ENCODE data around the gene CLCA2.

The CLCA2 gene

DNA sequence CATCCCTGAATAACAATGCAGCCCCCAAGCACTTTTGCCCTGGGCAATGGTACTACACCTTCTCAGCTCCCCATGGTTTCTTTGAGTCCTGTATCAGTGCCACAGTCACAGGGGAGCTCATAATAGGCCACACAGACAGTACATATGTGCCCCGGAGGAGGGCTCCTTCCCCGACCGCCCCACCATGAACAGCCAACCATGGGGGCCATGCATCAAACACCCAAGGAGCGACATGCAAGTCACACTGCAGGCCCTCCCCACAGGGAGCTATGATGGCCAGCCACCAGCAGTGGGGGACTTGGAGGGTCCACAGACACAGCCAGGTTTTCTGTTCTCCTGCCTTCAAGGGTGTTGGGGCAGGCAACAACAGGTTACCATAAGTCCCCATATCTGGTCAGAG is 13.1 kb upstream of the CLCA2 start:
- no peaks in the 10 kb centered on the region for H3K36me3 Mint-ChIP-seq
- H3K4me3 Mint-ChIP-seq = no peak overlapping the region
- DNase-seq (ENCODE audit: low spot score in 2 of 2) = no peak
- H3K27me3 Mint-ChIP-seq = no peaks in the 10 kb centered on the region
- no peak for ATAC-seq (ENCODE audit: low read depth)
- no peak overlapping the region for H3K27ac Mint-ChIP-seq
- no peaks in the 10 kb centered on the region for H3K4me1 Mint-ChIP-seq
- H3K9me3 Mint-ChIP-seq = no peaks in the 10 kb centered on the region

DNA sequence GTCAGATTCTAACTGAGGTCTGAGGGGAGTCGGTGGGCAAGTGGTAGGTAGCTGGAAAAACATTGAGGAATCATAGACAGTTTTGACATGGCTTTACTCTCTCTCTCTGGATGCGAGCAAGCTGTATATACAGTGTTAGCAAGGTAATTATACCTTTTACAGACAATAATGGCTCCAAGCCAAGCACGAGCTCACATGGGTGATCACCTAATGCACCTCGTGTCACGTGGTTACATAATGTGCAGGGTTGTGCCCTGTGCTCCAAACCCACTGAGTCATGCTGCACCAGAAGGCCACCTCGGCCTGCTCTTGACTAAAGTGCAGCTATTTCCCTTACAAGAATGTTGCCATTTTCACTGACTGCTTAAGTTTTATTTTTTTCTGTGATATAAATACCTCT is 7.6 kb upstream of the CLCA2 start:
- no peaks in the 10 kb centered on the region for H3K9me3 Mint-ChIP-seq
- H3K4me1 Mint-ChIP-seq = peaks cover 4% of the 10 kb centered on the region
- ATAC-seq (ENCODE audit: low read depth) = no peak
- H3K36me3 Mint-ChIP-seq = no peaks in the 10 kb centered on the region
- no peak overlapping the region for H3K4me3 Mint-ChIP-seq
- no peaks in the 10 kb centered on the region for H3K27me3 Mint-ChIP-seq
- H3K27ac Mint-ChIP-seq = no peak overlapping the region
- DNase-seq (ENCODE audit: low spot score in 2 of 2) = no peak

DNA sequence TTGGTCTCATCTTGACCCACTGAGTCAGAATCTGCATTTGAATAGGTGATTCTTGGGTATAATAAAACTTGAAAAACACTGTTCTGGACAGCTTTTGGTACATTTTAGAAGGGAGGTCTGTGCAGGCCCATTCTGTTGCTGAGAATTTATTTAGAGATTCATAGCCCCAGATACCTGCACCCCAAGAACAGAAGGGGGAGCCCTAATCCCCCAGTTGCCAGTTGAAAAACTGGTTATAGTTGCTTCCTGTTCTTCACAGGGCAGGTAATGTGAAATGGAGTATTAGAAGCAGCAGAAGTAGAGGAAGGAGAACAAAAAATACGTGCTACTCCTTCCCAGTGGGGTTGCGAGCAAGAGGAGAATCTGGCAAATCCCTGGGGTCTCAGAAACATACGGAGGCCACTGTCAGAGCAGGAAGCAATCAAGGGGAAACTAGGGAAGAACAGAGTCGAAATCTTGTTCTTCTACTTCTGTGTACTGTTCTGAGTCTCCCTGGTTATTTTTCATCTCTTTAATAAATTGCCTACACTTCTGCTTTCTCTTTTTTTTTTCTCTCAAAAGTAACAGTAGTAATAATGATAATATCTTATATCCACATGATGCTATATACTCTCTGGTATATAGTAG is 4.6 kb upstream of the CLCA2 start:
- Mint-ChIP-seq H3K4me1 (peaks cover 4% of the 10 kb centered on the region), H3K4me3 (peak overlapping the region; percentile 87), H3K27ac (peak overlapping the region; percentile 87), H3K36me3 (no peaks in the 10 kb centered on the region), H3K9me3 (no peaks in the 10 kb centered on the region), H3K27me3 (no peaks in the 10 kb centered on the region)
- ATAC-seq (ENCODE audit: low read depth) = peak; percentile 98
- DNase-seq (ENCODE audit: low spot score in 2 of 2) = peak; percentile 17 to 54

DNA sequence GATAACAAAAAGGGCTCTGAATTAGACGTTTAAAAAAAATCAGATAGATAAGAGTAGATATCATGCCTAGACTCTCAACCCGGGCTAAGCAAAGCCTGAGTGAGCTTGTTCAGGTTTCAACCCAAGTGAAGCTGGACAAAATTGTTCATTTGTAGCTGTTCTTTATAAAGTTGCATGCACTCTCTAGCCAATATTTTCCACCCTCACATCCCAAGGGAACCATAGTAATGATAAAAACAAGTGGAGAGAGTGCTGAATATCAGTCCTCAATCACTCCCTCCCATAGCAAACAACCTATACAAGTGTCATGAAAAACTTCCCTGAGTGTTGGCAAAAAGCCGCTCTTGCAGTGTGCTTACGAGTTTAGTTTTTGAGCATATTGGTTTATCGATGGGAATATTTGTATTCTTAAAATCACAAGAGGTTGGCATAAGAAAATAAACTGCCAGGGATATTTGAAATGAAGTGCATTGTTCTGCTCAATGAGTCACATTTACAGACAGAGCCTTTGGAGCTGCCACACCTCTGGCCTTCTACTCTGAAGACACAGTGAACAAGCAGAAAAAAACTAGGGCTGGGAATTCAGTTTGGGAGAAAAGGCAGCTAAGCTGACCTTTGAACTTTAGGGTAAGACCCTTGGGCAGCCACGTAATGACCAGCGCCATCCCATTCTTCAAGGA is 2.2 kb upstream of the CLCA2 start:
- H3K4me1 Mint-ChIP-seq = peaks cover 4% of the 10 kb centered on the region
- ATAC-seq (ENCODE audit: low read depth) = no peak
- peaks cover 4% of the 10 kb centered on the region for H3K27me3 Mint-ChIP-seq
- no peak overlapping the region for H3K27ac Mint-ChIP-seq
- no peaks in the 10 kb centered on the region for H3K9me3 Mint-ChIP-seq
- no peak for DNase-seq (ENCODE audit: low spot score in 2 of 2)
- no peak overlapping the region for H3K4me3 Mint-ChIP-seq
- H3K36me3 Mint-ChIP-seq = no peaks in the 10 kb centered on the region

DNA sequence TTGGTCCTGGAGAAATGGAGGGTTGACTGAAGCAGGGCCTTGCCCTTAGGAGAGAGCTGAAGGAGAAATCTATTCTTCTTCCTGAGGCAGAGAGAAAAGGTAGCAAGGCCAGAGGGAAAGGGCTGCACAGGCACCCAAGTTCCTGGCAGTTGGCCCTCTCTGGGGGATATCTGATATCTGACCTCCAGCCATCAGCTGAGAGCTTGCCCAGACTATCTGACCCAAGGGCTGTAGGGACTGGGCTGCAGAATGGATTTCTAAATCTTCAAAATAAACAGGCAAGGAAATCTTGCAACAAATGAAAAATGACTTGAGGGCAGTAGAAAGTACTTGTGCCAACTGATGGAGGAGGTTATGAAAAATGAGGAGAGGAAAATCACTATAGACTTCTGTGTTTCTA is 498 bp upstream of the CLCA2 start:
- no peak overlapping the region for H3K4me3 Mint-ChIP-seq
- no peaks in the 10 kb centered on the region for H3K36me3 Mint-ChIP-seq
- H3K9me3 Mint-ChIP-seq = no peaks in the 10 kb centered on the region
- H3K4me1 Mint-ChIP-seq = peaks cover 4% of the 10 kb centered on the region
- DNase-seq (ENCODE audit: low spot score in 2 of 2) = no peak
- ATAC-seq (ENCODE audit: low read depth) = no peak
- H3K27me3 Mint-ChIP-seq = peaks cover 4% of the 10 kb centered on the region
- no peak overlapping the region for H3K27ac Mint-ChIP-seq

DNA sequence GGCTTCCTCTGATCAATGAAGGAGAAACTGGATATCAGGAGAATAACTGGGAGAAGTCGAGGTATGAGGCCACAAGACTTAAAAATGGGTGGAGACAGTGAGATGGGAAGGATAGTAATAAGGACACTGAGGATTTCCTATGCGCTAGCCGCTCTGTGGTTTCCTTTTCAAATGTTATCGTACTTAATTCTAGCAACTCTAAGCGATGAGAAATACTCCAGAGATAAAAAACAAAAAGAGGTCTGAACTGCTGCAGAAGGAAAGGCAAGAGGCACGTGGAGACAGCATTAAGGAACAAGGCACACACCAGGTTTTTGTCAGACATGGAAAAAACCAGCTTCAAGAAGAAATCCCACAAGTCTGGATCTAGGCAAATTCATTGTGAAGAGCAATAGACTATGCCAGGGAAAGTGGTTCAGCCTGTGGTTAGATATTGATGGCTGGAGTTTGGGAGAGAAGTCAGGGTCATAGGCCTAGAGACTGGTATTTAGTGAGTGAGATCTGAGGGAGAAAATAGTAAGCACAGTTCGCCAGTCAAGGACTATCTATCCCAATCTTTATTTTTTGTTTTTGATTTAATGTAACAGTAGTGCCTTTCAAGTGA is 5.3 kb downstream of the CLCA2 start:
- Mint-ChIP-seq H3K4me3 (no peak overlapping the region), H3K9me3 (no peaks in the 10 kb centered on the region), H3K36me3 (no peaks in the 10 kb centered on the region), H3K27ac (no peak overlapping the region), H3K27me3 (peaks cover 5% of the 10 kb centered on the region), H3K4me1 (no peaks in the 10 kb centered on the region)
- DNase-seq (ENCODE audit: low spot score in 2 of 2) (no peak), ATAC-seq (ENCODE audit: low read depth) (no peak)

DNA sequence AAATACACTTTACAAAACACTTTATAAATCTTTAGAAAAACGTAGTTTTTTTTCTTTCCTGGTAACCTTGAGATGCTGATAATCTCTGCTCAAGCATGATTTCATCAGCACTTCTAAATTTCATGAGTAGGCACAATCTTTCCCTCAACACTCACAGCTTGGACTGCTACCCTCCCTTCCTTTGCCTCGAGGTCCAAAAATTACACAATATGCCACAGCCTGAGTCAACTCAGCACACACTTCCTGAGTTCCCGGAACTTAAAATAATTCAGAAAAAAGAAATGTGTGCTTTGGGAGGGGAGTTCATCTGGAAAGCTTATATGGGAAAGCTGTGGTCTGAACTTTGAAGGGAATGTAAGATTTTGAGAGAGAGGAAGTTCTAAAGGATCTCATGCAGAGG is 5.9 kb downstream of the CLCA2 start:
- no peak overlapping the region for H3K27ac Mint-ChIP-seq
- no peak overlapping the region for H3K4me3 Mint-ChIP-seq
- no peaks in the 10 kb centered on the region for H3K36me3 Mint-ChIP-seq
- no peaks in the 10 kb centered on the region for H3K9me3 Mint-ChIP-seq
- peaks cover 7% of the 10 kb centered on the region for H3K27me3 Mint-ChIP-seq
- DNase-seq (ENCODE audit: low spot score in 2 of 2) (no peak), ATAC-seq (ENCODE audit: low read depth) (no peak)
- H3K4me1 Mint-ChIP-seq = no peaks in the 10 kb centered on the region

DNA sequence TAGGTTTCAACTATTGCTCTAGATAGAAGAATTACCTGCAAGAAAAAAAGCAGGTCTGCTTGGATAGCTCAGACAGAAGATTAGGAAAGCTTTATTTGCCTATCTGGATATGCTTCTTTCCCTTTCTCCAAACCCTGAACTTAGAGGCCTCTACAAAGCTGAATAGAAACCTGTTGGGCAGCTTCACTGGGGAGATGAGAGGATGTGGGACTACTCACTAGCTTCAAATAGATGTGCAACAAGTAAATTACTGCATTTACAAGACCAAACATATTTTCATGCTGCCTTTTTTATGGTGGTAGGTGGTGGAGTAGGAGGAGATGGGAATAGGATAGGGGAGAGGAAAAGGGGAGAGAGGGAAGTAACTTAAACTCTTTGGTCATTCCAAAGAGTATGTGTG is 6.4 kb downstream of the CLCA2 start:
- H3K9me3 Mint-ChIP-seq = no peaks in the 10 kb centered on the region
- ATAC-seq (ENCODE audit: low read depth) (no peak), DNase-seq (ENCODE audit: low spot score in 2 of 2) (no peak)

DNA sequence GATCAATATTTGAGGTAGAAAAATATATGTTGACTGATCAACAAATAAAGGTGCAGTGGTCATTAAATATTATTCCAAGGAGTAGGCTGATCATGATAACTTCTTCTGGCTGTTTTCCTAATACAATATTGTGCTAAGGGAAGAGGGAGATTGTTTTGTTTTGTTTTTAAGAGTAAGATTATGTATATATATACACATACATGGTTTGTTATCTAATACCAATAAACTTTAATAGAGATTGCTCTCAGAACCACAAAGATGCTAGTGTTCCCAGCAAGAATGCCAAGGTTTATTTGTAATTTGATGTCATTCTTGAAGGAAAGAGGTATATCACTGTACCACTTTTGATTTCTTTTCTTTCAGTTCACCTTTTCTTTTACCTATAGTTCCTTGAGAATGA is 10.1 kb downstream of the CLCA2 start:
- Mint-ChIP-seq H3K4me3 (no peak overlapping the region), H3K36me3 (no peaks in the 10 kb centered on the region), H3K27ac (no peak overlapping the region), H3K4me1 (no peaks in the 10 kb centered on the region), H3K27me3 (peaks cover 12% of the 10 kb centered on the region), H3K9me3 (no peaks in the 10 kb centered on the region)
- DNase-seq (ENCODE audit: low spot score in 2 of 2) (no peak), ATAC-seq (ENCODE audit: low read depth) (no peak)

More for the DNA sequence above, 6.4 kb downstream of the CLCA2 start:
- Mint-ChIP-seq H3K27me3 (peaks cover 5% of the 10 kb centered on the region), H3K36me3 (no peaks in the 10 kb centered on the region), H3K4me3 (no peak overlapping the region), H3K27ac (no peak overlapping the region), H3K4me1 (no peaks in the 10 kb centered on the region)

DNA sequence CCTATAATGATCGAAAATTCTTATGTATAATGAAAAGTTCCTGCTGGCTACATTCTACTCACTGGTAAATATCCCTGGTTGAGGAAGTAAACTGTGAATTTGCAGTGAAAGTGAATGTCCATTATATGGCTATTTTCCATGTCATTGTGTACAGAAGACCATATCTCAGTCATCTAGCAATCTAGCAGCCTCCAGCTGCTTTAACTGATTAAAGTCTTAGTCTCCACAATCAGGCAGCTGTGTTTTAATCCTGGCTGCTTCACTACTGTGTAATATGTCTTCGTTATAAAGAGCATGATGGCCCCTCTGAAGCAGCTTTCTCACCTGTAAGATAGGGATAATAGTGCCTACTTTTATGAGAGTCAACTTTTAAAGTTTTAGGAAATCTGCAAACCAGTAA is 11.4 kb downstream of the CLCA2 start:
- H3K9me3 Mint-ChIP-seq = no peaks in the 10 kb centered on the region
- no peaks in the 10 kb centered on the region for H3K4me1 Mint-ChIP-seq
- ATAC-seq (ENCODE audit: low read depth) (no peak), DNase-seq (ENCODE audit: low spot score in 2 of 2) (no peak)
- no peak overlapping the region for H3K4me3 Mint-ChIP-seq
- no peaks in the 10 kb centered on the region for H3K36me3 Mint-ChIP-seq
- H3K27ac Mint-ChIP-seq = no peak overlapping the region
- H3K27me3 Mint-ChIP-seq = peaks cover 12% of the 10 kb centered on the region

DNA sequence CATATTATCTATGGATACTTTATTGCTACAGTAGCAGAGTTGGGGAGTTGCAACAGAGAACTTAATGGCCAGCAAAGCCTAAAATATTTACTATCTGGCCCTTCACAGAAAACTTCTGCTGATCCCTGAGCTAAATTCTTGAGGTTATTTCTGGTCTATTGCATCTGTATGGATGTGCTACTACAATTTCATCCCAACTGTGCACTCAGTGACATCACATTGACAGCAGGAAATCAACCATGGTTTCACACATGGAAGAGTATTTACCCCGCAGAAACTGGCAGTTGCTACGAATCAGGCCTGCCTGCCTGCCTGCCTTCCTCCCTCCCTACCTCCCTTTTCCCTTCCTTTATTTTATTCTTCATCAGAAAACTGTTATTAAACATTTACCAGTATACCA is 12.1 kb downstream of the CLCA2 start:
- no peak overlapping the region for H3K4me3 Mint-ChIP-seq
- no peak overlapping the region for H3K27ac Mint-ChIP-seq
- H3K9me3 Mint-ChIP-seq = no peaks in the 10 kb centered on the region
- no peak for ATAC-seq (ENCODE audit: low read depth)
- H3K4me1 Mint-ChIP-seq = no peaks in the 10 kb centered on the region
- H3K27me3 Mint-ChIP-seq = peaks cover 12% of the 10 kb centered on the region
- no peak for DNase-seq (ENCODE audit: low spot score in 2 of 2)
- no peaks in the 10 kb centered on the region for H3K36me3 Mint-ChIP-seq

DNA sequence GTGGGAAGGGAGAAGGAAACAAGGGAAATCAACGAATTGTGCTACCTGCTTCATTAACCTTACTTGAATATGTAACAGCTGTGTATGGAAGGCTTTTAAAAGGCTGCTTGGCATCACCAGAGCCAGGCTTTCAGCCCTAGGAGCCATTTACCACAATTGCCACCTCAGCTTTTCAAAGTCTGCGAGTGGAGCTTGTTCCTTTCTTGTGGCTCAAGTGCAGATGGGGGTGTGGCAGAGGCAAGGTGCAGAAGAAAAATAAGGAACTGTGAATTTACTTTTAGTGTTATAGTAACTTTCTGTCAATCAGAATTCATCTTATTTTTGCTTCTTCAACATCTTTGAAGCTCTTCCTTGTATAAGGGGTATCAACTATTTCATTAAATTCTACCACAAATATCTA is 17.6 kb downstream of the CLCA2 start:
- no peaks in the 10 kb centered on the region for H3K4me1 Mint-ChIP-seq
- no peaks in the 10 kb centered on the region for H3K36me3 Mint-ChIP-seq
- peak; percentile 26 for ATAC-seq (ENCODE audit: low read depth)
- H3K9me3 Mint-ChIP-seq = no peaks in the 10 kb centered on the region
- no peak for DNase-seq (ENCODE audit: low spot score in 2 of 2)
- no peak overlapping the region for H3K4me3 Mint-ChIP-seq
- peaks cover 10% of the 10 kb centered on the region for H3K27me3 Mint-ChIP-seq
- H3K27ac Mint-ChIP-seq = no peak overlapping the region

DNA sequence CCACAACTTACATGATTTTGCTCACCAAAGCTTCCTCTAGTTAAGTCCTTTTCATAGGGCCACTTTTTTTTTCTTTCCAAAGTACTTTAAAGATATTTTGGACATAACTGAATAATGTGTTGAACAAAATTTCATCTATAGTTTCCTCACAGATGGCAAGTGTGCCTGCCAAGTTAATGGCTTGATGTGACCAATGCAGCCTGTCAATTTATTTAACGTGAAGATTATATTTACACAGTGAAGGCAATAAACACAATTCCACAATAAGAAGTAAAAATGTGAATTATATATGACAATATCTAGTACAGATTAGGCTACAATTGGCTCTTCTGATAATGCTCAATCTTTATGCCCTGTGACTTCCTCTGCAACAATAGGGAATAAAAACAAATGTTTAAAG is 18.0 kb downstream of the CLCA2 start:
- peaks cover 8% of the 10 kb centered on the region for H3K27me3 Mint-ChIP-seq
- H3K27ac Mint-ChIP-seq = no peak overlapping the region
- no peak overlapping the region for H3K4me3 Mint-ChIP-seq
- no peaks in the 10 kb centered on the region for H3K4me1 Mint-ChIP-seq
- ATAC-seq (ENCODE audit: low read depth) = no peak
- no peaks in the 10 kb centered on the region for H3K9me3 Mint-ChIP-seq
- H3K36me3 Mint-ChIP-seq = no peaks in the 10 kb centered on the region
- no peak for DNase-seq (ENCODE audit: low spot score in 2 of 2)

DNA sequence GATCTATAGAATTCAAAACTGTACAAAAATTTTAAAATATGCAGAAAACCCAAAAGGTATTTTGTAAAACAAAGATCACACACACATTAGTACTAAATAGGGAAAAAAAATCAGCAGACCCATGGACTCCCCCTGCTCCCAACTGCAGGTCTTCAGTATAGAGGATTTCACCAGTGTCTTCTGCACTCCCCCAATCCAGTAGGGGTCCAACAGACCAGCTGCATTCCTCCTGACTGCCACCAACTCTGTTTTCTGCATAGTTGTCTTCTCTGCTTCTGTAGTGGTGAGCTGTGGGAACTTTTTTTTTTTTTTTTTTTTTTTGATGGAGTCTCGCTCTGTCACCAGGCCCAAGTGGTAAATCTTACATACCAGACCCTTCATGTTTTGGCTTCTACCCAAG is 21.9 kb downstream of the CLCA2 start:
- Mint-ChIP-seq H3K36me3 (no peaks in the 10 kb centered on the region), H3K9me3 (no peaks in the 10 kb centered on the region), H3K4me1 (no peaks in the 10 kb centered on the region), H3K4me3 (no peak overlapping the region), H3K27ac (no peak overlapping the region), H3K27me3 (no peaks in the 10 kb centered on the region)
- ATAC-seq (ENCODE audit: low read depth) (no peak), DNase-seq (ENCODE audit: low spot score in 2 of 2) (no peak)

Data from memory B cell (primary cell).